Measurements from ENCODE around the gene FYN.
A peak's percentile ranks its signal among the peaks of the same experiment; 100 is the strongest.

Gene FYN

DNA sequence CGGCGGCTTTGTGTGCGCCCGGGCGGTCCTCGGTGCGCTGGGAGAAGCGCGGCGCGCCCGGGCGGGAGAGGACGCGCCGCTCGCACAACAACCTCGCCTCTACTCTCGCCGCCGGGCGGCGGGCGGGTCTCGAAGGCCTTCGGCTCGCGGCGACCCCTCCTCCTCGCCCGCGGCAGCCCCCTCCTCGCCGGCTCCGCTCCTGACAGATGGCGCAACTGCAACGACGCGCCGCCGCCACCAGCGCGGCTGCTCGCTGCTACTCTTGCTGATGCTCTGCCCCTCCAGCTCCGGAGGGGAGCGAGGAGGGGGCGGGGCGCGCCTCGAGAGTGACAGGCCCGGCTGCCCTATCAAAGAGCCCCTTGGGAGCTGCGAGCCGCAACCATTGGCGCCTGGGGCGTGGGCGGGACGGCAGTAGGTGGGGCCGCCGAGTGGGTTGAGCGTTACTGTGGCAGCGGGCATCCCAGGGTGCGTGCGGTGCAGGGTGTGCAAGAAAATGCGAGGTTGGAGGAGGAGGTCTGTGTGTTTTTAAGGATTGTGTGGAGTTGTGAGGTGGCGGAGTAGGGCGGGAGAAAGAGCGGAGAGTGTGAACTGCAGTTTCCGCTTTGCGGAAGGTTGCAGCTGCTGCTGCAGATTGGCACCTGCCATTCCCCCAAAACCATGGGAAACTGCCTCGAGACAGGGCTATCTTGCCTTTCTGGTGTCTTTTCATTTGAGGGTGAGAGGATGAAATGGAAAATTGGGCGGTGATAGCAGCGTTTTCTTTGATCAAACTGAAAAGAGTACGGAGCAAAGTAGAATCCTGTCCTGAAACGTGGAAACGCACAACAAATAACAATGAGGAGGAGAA is at the start of gene FYN (continued):
- TF ChIP-seq, protein P1, sequence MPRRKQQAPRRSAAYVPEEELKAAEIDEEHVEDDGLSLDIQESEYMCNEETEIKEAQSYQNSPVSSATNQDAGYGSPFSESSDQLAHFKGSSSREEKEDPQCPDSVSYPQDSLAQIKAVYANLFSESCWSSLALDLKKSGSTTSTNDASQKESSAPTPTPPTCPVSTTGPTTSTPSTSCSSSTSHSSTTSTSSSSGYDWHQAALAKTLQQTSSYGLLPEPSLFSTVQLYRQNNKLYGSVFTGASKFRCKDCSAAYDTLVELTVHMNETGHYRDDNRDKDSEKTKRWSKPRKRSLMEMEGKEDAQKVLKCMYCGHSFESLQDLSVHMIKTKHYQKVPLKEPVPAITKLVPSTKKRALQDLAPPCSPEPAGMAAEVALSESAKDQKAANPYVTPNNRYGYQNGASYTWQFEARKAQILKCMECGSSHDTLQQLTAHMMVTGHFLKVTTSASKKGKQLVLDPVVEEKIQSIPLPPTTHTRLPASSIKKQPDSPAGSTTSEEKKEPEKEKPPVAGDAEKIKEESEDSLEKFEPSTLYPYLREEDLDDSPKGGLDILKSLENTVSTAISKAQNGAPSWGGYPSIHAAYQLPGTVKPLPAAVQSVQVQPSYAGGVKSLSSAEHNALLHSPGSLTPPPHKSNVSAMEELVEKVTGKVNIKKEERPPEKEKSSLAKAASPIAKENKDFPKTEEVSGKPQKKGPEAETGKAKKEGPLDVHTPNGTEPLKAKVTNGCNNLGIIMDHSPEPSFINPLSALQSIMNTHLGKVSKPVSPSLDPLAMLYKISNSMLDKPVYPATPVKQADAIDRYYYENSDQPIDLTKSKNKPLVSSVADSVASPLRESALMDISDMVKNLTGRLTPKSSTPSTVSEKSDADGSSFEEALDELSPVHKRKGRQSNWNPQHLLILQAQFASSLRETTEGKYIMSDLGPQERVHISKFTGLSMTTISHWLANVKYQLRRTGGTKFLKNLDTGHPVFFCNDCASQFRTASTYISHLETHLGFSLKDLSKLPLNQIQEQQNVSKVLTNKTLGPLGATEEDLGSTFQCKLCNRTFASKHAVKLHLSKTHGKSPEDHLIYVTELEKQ (tag by site-specific recombination; IDR thresholded peaks at IDR 0.05; ENCODE audit: borderline replicate concordance): peak; percentile 85; the same call in 1 of the 2 replicates
- TF ChIP-seq ZNF248 (tag by site-specific recombination; IDR thresholded peaks at IDR 0.05) (no peak), ZNF629 (tag by site-specific recombination; IDR thresholded peaks at IDR 0.05) (peak; percentile 69; the same call in 1 of the 2 replicates), ZNF830 (tag by site-specific recombination; IDR thresholded peaks at IDR 0.05; ENCODE audit: low read depth) (no peak), ZBTB20 (tag by site-specific recombination; IDR thresholded peaks at IDR 0.05) (peak; percentile 82), GLIS2 (tag by site-specific recombination; IDR thresholded peaks at IDR 0.05) (peak; percentile 99), KLF10 (tag by site-specific recombination; IDR thresholded peaks at IDR 0.05) (peak; percentile 77), ZNF558 (tag by site-specific recombination; IDR thresholded peaks at IDR 0.05) (0 out of 2 replicates have a peak, but pooled peaks have one; percentile 14), ZNF302 (tag by site-specific recombination; IDR thresholded peaks at IDR 0.05; ENCODE audit: low read depth) (no peak), ZNF19 (tag by site-specific recombination; IDR thresholded peaks at IDR 0.05; ENCODE audit: low read depth) (no peak), ZNF843 (tag by site-specific recombination; IDR thresholded peaks at IDR 0.05) (peak; percentile 66; the same call in 1 of the 2 replicates), ZNF140 (tag by site-specific recombination; IDR thresholded peaks at IDR 0.05) (0 out of 2 replicates have a peak, but pooled peaks have one; percentile 16), ZNF132 (tag by site-specific recombination; IDR thresholded peaks at IDR 0.05; ENCODE audit: borderline replicate concordance) (no peak), ZNF707 (tag by site-specific recombination; IDR thresholded peaks at IDR 0.05) (no peak), ZNF670 (tag by site-specific recombination; IDR thresholded peaks at IDR 0.05; ENCODE audit: low read depth) (no peak), SCRT1 (tag by site-specific recombination; IDR thresholded peaks at IDR 0.05; ENCODE audit: borderline replicate concordance) (no peak), OSR2 (tag by site-specific recombination; IDR thresholded peaks at IDR 0.05) (peak; percentile 37), ZNF510 (tag by site-specific recombination; IDR thresholded peaks at IDR 0.05; ENCODE audit: insufficient replicate concordance) (no peak)
- TF ChIP-seq, protein P2, sequence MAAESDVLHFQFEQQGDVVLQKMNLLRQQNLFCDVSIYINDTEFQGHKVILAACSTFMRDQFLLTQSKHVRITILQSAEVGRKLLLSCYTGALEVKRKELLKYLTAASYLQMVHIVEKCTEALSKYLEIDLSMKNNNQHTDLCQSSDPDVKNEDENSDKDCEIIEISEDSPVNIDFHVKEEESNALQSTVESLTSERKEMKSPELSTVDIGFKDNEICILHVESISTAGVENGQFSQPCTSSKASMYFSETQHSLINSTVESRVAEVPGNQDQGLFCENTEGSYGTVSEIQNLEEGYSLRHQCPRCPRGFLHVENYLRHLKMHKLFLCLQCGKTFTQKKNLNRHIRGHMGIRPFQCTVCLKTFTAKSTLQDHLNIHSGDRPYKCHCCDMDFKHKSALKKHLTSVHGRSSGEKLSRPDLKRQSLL (tag by site-specific recombination; IDR thresholded peaks at IDR 0.05): no peak
- TF ChIP-seq, protein P3, sequence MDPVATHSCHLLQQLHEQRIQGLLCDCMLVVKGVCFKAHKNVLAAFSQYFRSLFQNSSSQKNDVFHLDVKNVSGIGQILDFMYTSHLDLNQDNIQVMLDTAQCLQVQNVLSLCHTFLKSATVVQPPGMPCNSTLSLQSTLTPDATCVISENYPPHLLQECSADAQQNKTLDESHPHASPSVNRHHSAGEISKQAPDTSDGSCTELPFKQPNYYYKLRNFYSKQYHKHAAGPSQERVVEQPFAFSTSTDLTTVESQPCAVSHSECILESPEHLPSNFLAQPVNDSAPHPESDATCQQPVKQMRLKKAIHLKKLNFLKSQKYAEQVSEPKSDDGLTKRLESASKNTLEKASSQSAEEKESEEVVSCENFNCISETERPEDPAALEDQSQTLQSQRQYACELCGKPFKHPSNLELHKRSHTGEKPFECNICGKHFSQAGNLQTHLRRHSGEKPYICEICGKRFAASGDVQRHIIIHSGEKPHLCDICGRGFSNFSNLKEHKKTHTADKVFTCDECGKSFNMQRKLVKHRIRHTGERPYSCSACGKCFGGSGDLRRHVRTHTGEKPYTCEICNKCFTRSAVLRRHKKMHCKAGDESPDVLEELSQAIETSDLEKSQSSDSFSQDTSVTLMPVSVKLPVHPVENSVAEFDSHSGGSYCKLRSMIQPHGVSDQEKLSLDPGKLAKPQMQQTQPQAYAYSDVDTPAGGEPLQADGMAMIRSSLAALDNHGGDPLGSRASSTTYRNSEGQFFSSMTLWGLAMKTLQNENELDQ (tag by site-specific recombination; IDR thresholded peaks at IDR 0.05; ENCODE audit: low read depth): no peak
- TF ChIP-seq, protein P4, sequence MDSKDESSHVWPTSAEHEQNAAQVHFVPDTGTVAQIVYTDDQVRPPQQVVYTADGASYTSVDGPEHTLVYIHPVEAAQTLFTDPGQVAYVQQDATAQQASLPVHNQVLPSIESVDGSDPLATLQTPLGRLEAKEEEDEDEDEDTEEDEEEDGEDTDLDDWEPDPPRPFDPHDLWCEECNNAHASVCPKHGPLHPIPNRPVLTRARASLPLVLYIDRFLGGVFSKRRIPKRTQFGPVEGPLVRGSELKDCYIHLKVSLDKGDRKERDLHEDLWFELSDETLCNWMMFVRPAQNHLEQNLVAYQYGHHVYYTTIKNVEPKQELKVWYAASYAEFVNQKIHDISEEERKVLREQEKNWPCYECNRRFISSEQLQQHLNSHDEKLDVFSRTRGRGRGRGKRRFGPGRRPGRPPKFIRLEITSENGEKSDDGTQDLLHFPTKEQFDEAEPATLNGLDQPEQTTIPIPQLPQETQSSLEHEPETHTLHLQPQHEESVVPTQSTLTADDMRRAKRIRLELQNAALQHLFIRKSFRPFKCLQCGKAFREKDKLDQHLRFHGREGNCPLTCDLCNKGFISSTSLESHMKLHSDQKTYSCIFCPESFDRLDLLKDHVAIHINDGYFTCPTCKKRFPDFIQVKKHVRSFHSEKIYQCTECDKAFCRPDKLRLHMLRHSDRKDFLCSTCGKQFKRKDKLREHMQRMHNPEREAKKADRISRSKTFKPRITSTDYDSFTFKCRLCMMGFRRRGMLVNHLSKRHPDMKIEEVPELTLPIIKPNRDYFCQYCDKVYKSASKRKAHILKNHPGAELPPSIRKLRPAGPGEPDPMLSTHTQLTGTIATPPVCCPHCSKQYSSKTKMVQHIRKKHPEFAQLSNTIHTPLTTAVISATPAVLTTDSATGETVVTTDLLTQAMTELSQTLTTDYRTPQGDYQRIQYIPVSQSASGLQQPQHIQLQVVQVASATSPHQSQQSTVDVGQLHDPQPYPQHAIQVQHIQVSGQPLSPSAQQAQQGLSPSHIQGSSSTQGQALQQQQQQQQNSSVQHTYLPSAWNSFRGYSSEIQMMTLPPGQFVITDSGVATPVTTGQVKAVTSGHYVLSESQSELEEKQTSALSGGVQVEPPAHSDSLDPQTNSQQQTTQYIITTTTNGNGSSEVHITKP (tag by site-specific recombination; IDR thresholded peaks at IDR 0.05): peak; percentile 90
- TF ChIP-seq, protein P5, sequence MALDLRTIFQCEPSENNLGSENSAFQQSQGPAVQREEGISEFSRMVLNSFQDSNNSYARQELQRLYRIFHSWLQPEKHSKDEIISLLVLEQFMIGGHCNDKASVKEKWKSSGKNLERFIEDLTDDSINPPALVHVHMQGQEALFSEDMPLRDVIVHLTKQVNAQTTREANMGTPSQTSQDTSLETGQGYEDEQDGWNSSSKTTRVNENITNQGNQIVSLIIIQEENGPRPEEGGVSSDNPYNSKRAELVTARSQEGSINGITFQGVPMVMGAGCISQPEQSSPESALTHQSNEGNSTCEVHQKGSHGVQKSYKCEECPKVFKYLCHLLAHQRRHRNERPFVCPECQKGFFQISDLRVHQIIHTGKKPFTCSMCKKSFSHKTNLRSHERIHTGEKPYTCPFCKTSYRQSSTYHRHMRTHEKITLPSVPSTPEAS (tag by site-specific recombination; IDR thresholded peaks at IDR 0.05): peak; percentile 66
- TF ChIP-seq, protein P6, sequence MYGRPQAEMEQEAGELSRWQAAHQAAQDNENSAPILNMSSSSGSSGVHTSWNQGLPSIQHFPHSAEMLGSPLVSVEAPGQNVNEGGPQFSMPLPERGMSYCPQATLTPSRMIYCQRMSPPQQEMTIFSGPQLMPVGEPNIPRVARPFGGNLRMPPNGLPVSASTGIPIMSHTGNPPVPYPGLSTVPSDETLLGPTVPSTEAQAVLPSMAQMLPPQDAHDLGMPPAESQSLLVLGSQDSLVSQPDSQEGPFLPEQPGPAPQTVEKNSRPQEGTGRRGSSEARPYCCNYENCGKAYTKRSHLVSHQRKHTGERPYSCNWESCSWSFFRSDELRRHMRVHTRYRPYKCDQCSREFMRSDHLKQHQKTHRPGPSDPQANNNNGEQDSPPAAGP (tag by site-specific recombination; IDR thresholded peaks at IDR 0.05): peak; percentile 87
- TF ChIP-seq, protein P7, sequence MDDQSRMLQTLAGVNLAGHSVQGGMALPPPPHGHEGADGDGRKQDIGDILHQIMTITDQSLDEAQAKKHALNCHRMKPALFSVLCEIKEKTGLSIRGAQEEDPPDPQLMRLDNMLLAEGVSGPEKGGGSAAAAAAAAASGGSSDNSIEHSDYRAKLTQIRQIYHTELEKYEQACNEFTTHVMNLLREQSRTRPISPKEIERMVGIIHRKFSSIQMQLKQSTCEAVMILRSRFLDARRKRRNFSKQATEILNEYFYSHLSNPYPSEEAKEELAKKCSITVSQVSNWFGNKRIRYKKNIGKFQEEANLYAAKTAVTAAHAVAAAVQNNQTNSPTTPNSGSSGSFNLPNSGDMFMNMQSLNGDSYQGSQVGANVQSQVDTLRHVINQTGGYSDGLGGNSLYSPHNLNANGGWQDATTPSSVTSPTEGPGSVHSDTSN (CRISPR knock-in tag; IDR thresholded peaks at IDR 0.05): peak; percentile 99

All from HEK293 (cell line).